ENCODE measurements around the gene PIK3CA.

DNA sequence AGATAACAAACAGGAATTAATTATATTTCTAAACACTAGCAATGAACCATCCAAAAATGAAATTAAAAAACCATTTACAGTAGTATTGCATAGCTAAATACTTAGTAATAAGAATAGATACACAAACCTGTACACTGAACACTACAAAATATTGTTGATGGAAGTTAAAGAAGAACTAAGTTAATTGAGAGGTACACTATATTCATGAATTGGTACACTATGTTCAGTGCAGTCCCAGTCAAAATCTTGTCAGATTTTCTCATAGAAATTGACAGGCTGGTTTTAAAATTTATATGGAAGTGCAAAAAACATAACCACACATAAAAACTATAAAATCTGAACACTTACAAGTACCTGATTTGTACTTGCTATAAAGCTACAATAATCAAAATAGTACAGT is 24.4 kb downstream of the PIK3CA start:
- TF ChIP-seq SIN3A (IDR thresholded peaks at IDR 0.05; ENCODE audit: borderline replicate concordance, insufficient read depth, low read depth, low read length), result no peak
- no peak for TF ChIP-seq POLR2AphosphoS5 (IDR thresholded peaks at IDR 0.05; ENCODE audit: low read depth, low read length)
- TF ChIP-seq, protein P1, sequence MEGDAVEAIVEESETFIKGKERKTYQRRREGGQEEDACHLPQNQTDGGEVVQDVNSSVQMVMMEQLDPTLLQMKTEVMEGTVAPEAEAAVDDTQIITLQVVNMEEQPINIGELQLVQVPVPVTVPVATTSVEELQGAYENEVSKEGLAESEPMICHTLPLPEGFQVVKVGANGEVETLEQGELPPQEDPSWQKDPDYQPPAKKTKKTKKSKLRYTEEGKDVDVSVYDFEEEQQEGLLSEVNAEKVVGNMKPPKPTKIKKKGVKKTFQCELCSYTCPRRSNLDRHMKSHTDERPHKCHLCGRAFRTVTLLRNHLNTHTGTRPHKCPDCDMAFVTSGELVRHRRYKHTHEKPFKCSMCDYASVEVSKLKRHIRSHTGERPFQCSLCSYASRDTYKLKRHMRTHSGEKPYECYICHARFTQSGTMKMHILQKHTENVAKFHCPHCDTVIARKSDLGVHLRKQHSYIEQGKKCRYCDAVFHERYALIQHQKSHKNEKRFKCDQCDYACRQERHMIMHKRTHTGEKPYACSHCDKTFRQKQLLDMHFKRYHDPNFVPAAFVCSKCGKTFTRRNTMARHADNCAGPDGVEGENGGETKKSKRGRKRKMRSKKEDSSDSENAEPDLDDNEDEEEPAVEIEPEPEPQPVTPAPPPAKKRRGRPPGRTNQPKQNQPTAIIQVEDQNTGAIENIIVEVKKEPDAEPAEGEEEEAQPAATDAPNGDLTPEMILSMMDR (IDR thresholded peaks at IDR 0.05), result no peak
- TF ChIP-seq, protein P2, sequence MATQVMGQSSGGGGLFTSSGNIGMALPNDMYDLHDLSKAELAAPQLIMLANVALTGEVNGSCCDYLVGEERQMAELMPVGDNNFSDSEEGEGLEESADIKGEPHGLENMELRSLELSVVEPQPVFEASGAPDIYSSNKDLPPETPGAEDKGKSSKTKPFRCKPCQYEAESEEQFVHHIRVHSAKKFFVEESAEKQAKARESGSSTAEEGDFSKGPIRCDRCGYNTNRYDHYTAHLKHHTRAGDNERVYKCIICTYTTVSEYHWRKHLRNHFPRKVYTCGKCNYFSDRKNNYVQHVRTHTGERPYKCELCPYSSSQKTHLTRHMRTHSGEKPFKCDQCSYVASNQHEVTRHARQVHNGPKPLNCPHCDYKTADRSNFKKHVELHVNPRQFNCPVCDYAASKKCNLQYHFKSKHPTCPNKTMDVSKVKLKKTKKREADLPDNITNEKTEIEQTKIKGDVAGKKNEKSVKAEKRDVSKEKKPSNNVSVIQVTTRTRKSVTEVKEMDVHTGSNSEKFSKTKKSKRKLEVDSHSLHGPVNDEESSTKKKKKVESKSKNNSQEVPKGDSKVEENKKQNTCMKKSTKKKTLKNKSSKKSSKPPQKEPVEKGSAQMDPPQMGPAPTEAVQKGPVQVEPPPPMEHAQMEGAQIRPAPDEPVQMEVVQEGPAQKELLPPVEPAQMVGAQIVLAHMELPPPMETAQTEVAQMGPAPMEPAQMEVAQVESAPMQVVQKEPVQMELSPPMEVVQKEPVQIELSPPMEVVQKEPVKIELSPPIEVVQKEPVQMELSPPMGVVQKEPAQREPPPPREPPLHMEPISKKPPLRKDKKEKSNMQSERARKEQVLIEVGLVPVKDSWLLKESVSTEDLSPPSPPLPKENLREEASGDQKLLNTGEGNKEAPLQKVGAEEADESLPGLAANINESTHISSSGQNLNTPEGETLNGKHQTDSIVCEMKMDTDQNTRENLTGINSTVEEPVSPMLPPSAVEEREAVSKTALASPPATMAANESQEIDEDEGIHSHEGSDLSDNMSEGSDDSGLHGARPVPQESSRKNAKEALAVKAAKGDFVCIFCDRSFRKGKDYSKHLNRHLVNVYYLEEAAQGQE (IDR thresholded peaks at IDR 0.05; ENCODE audit: insufficient read depth in 1 of 2, low read depth in 2 of 2, low read length in 1 of 2), result no peak
